Bronchial epithelial cell (primary cell): ENCODE results near the gene IFITM1. TPM values are rescaled to one million over a fixed set of nuclear protein-coding genes. Genes with fewer than 3 reads are reported as not detected.

Experiments
- DNase-seq: peaks from one replicate; pipeline ENCODE4 v3.0.0-alpha.2; 2010; ENCODE audit warnings: low read depth
- FAIRE-seq: peaks from 2 replicates; lab custom pipeline; 2011; peaks lifted over from hg19 to GRCh38; lab: Jason Lieb, UNC
- H3K27me3 ChIP-seq: 2 replicates; pipeline ENCODE4 v1.5.1; 2011; ENCODE audit warnings: low read length; ENCODE audit not compliant: control insufficient read depth, insufficient read depth
- H3K36me3 ChIP-seq: 2 replicates; pipeline ENCODE4 v1.5.1; 2011; ENCODE audit warnings: low read length; ENCODE audit not compliant: control insufficient read depth, insufficient read depth
- H3K4me3 ChIP-seq: 2 replicates; pipeline ENCODE4 v1.5.1; 2011; ENCODE audit warnings: mild to moderate bottlenecking, low read depth, low read length, control low read depth
- CTCF ChIP-seq: IDR thresholded peaks from 2 replicates; pipeline ENCODE4 v1.5.1; 2011; ENCODE audit warnings: mild to moderate bottlenecking, moderate library complexity, low read length, control low read depth, inconsistent platforms; ENCODE audit not compliant: insufficient read depth, severe bottlenecking
- total RNA-seq: library from RNA; depleted of rRNA; stranded (reverse); fragments of >200 nt; gene quantifications from 2 replicates; pipeline ENCODE4 v1.2.1, GENCODE V29; 2014

IFITM1 gene
- total RNA-seq, 1 donor from 2014 or later = 1.8 TPM

- DNase-seq = no peak
- no peak for TF ChIP-seq CTCF
- no peak for FAIRE-seq
- no peak overlapping the region for H3K4me3 ChIP-seq
- H3K27me3 ChIP-seq = peaks cover 7% of the 10 kb centered on the region
- H3K36me3 ChIP-seq = no peaks in the 10 kb centered on the region
Measured at GRCh38 chr11:293271-293851, 20.5 kb upstream of the IFITM1 start.

GRCh38 chr11:293852-294661 lies 19.8 kb upstream of the IFITM1 start:
- DNase-seq (no peak), FAIRE-seq (no peak)

GRCh38 chr11:294780-295179 lies 19.1 kb upstream of the IFITM1 start:
- Histone ChIP-seq H3K36me3 (no peaks in the 10 kb centered on the region), H3K27me3 (peaks cover 9% of the 10 kb centered on the region), H3K4me3 (no peak overlapping the region)
- DNase-seq (no peak), FAIRE-seq (no peak)
- no peak for TF ChIP-seq CTCF

More at GRCh38 chr11:293852-294661, 19.8 kb upstream of the IFITM1 start:
- H3K36me3 ChIP-seq = no peaks in the 10 kb centered on the region
- H3K27me3 ChIP-seq = peaks cover 9% of the 10 kb centered on the region
- H3K4me3 ChIP-seq = no peak overlapping the region
- no peak for TF ChIP-seq CTCF

GRCh38 chr11:295351-296170 lies 18.3 kb upstream of the IFITM1 start:
- TF ChIP-seq CTCF = no peak
- FAIRE-seq = no peak
- H3K4me3 ChIP-seq = no peak overlapping the region
- H3K36me3 ChIP-seq = no peaks in the 10 kb centered on the region
- no peak for DNase-seq
- H3K27me3 ChIP-seq = peaks cover 12% of the 10 kb centered on the region

- Histone ChIP-seq H3K4me3 (no peak overlapping the region), H3K36me3 (no peaks in the 10 kb centered on the region), H3K27me3 (peaks cover 12% of the 10 kb centered on the region)
- no peak for FAIRE-seq
- no peak for TF ChIP-seq CTCF
- DNase-seq = no peak
Measured at GRCh38 chr11:296171-297050, 17.4 kb upstream of the IFITM1 start.
